Measurements from ENCODE around the gene SPEM1. TPM values are rescaled to one million over a fixed set of nuclear protein-coding genes. Genes with fewer than 3 reads are reported as not detected.

SPEM1 gene
- total RNA-seq, 2 donors from 2014 or later: not detected

GRCh38 chr17:7413346-7413985, 6.7 kb upstream of the SPEM1 start:
- DNase-seq (ENCODE audit: low spot score): no peak
- intact Hi-C loops (cut with DNase I): no loop called here

GRCh38 chr17:7414837-7415236, 5.3 kb upstream of the SPEM1 start:
- intact Hi-C loops (cut with DNase I): no loop called here
- peak; percentile 71 for DNase-seq (ENCODE audit: low spot score)

DNA sequence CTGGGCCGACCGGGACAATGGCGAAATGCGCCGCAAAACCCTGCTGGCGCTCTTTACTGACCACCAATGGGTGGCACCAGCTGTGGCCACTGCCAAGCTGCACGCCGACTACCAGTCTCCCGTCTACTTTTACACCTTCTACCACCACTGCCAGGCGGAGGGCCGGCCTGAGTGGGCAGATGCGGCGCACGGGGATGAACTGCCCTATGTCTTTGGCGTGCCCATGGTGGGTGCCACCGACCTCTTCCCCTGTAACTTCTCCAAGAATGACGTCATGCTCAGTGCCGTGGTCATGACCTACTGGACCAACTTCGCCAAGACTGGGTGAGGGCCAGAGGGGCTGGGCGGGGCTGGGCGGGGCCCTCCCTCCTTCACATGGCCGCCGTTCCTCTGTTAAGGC, 4.3 kb upstream of the SPEM1 start:
- intact Hi-C loops (cut with DNase I): no loop called here
- peak; percentile 77 for DNase-seq (ENCODE audit: low spot score)

DNA sequence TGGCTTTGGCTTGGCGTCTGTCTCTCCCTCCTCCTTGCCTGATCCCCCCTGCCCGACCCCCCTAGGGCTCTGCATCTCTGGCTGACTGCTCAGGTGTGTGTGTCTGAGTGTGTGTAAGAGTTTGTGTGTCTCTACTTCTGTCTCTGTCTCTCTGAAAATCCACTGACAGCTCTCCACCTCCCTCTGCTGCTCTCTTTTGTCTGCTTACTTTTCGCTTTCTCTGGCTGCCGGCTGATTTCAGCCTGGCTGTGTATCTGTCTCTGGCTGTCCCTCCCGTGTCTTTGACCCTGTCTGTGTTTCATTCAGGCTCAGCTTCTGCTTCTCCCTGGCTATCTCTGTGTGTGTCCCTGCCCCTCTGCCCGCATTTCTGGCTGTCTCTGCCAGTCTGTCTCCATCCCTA, 3.8 kb upstream of the SPEM1 start:
- no peak for DNase-seq (ENCODE audit: low spot score)
- intact Hi-C loops (cut with DNase I): no loop called here

DNA sequence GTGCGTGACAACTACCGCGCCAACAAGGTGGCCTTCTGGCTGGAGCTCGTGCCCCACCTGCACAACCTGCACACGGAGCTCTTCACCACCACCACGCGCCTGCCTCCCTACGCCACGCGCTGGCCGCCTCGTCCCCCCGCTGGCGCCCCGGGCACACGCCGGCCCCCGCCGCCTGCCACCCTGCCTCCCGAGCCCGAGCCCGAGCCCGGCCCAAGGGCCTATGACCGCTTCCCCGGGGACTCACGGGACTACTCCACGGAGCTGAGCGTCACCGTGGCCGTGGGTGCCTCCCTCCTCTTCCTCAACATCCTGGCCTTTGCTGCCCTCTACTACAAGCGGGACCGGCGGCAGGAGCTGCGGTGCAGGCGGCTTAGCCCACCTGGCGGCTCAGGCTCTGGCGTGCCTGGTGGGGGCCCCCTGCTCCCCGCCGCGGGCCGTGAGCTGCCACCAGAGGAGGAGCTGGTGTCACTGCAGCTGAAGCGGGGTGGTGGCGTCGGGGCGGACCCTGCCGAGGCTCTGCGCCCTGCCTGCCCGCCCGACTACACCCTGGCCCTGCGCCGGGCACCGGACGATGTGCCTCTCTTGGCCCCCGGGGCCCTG, 3.0 kb upstream of the SPEM1 start:
- peak; percentile 76 for DNase-seq (ENCODE audit: low spot score)
- intact Hi-C loops (cut with DNase I): no loop called here

DNA sequence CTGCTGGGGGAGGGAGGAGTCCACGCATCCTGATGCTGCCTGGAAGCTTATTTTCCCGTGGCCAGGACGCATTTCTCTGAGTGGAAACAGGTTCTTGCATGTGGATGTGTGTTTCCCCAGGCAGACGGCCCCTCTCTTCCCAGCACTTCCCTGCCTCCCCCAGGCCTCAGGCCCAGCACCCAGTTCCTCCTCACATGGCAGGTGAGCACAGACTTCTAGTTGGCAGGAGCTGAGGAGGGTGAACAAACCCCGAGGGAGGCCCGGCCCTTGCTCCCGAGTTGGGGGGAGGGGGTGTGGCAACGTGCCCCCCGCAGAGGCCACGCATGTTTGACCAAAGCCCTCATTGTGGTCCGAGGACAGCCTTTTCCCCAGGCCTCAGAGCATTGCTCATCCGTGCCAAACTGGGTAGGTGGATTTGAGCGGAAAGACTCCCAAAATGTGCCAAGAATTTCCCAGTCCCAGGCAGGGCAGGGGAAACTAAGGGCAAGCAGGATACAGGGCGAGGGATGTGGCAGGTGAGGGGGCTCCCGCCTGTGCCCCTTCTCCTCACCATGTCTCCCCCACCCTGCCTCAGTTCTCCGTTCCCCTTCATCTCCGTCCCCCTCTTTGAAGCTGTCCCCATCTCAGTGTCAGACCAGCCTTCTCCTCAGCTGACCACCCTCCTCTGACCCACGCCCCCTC, 1.5 kb upstream of the SPEM1 start:
- intact Hi-C loops (cut with DNase I): no loop called here
- peak; percentile 75 for DNase-seq (ENCODE audit: low spot score)

DNA sequence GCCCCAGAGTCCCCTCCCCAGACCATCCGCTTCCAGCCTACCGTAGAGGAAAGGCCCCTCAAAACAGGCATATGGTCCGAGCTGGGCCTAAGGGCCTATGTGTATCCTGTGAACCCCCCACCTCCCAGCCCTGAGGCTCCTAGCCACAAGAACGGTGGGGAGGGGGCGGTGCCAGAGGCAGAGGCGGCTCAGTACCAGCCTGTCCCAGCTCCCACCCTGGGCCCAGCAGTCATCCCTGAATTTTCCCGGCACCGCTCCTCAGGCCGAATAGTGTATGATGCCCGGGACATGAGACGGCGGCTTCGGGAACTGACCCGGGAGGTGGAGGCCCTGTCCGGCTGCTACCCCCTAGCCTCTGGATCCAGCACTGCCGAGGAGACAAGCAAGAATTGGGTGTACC, 1.1 kb downstream of the SPEM1 start:
- DNase-seq (ENCODE audit: low spot score): peak; percentile 57
- intact Hi-C loops (cut with DNase I): no loop called here

DNA sequence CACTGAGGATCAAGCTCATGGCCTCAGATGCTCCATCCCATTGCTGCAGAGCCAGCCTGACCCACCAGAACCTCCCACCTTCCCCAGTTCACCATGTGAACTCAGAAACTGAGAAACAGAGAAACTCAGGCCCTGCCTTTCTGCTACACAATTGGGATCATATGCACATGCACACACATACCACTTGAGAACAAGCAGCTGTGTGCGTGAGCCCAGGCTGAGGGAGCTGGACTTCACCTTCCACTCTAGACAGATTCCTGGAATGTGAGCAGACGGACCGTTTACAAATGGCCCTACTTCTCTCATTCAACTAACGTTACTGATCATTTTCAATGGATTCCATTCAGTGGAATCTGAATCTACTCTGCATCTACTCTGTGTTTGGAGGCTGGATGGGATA, 3.6 kb downstream of the SPEM1 start:
- no peak for DNase-seq (ENCODE audit: low spot score)
- intact Hi-C loops (cut with DNase I): no loop called here

GRCh38 chr17:7425316-7425715, 5.2 kb downstream of the SPEM1 start, which contains the start of gene SPEM2:
Gene SPEM2, plus strand, starts transcription at chr17:7425616. Its CDS starts 73 bp downstream, at chr17:7425689.
- intact Hi-C loops (cut with DNase I): no loop called here
- DNase-seq (ENCODE audit: low spot score): no peak

DNA sequence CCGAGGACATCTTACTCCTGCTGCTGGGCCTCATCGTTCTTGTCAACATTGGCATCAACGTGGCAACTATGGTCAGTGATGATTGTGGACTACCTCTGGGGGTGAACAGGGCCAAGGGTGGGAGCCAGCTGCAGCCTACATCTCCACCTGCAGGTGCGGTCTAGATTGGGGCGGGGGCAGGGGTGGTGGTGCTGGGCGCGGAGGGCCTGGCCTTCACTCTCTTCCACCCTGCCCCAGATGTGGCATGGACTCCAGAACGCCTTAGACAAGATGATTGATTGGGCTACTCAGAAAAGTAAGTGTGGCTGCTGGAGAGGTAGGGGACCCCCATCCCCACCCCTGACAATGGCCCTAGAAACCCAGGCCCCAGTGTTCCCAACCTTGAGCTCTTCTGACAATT, 5.6 kb downstream of the SPEM1 start:
- DNase-seq (ENCODE audit: low spot score): peak; percentile 78
- intact Hi-C loops (cut with DNase I): no loop called here

DNA sequence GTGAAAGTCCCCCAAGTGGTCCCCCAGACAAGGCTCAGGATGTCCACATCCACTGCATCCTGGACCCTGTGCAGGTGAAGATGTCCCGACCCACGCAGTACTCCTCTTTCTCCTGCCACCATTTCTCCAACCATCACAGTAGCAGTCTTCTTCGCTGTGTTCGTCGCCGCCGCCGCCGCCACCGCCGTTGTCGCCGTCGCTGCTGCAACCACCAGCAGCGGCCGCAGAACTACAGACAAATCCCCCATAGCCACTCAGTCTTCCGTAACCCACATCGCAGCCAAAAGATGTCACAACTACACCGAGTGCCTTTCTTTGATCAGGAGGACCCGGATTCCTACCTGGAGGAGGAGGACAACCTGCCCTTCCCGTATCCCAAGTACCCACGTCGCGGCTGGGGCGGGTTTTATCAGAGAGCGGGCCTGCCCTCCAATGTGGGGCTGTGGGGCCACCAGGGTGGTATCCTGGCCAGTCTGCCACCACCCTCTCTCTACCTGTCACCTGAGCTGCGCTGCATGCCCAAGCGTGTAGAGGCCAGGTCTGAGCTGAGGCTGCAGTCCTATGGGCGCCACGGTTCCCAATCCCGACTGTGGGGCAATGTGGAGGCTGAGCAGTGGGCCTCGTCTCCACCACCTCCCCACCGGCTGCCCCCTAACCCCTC, 6.2 kb downstream of the SPEM1 start:
- intact Hi-C loops (cut with DNase I): no loop called here
- DNase-seq (ENCODE audit: low spot score): peak; percentile 61

DNA sequence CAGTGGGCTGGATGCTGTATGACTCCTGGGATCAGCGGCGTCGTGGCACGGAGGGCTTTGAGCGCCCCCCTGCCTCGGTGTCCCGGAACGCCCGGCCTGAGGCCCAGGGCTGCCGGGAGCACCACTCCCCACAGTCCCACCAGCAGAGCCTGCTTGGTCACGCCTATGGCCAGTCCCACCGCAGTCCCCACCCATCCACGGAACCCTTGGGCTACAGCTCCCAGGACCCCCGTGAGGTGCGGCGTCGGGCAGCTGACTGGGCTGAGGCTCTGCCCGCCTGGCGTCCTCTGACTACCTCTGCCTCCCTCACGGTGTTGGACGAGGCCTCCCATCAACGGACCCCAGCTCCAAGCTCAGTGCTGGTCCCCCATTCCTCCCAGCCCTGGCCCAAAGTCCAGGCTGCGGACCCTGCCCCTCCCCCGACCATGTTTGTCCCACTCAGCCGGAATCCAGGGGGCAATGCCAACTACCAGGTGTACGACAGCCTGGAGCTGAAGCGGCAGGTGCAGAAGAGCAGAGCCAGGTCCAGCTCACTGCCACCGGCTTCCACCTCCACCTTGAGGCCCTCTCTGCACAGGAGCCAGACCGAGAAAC, 6.9 kb downstream of the SPEM1 start:
- intact Hi-C loops (cut with DNase I): no loop called here
- peak; percentile 58 for DNase-seq (ENCODE audit: low spot score)

GRCh38 chr17:7427549-7427948, 7.4 kb downstream of the SPEM1 start:
- DNase-seq (ENCODE audit: low spot score): peak; percentile 32
- intact Hi-C loops (cut with DNase I): no loop called here

DNA sequence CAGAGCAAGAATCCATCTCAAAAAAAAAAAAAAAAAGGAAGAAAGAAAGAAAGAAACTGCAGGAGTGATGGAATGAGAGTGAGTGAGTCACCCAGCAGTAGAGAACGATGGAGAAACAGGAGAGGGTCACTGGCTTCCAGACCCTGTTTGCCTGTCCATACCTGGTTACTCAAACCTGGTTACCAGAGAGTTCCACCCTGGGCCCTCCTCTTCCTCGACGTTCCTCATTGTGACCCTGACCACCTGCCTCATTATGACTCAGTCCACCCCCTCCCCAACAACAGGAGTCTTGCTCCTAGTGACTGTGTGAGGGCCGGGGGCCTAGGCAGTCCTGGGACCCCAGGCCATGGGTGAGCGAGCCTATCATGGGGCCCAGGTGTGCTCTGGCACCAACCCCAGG, 8.4 kb downstream of the SPEM1 start, which contains the start of gene SPEM3:
Gene SPEM3, plus strand, starts transcription at position 301 of the 400 bp plus-strand sequence. Its CDS starts 46 bp downstream, at position 347.
- intact Hi-C loops (cut with DNase I): no loop called here
- DNase-seq (ENCODE audit: low spot score): no peak

- no peak for DNase-seq (ENCODE audit: low spot score)
- intact Hi-C loops (cut with DNase I): loop anchor here in 1 of 2 donors (10.0 kb wide), 2 partner anchors 75 to 135 kb away; partner anchors contain the start of genes KCTD11, SENP3 and TMEM95
Observed at GRCh38 chr17:7429722-7430121, 9.6 kb downstream of the SPEM1 start.

GRCh38 chr17:7431231-7431630, 11.1 kb downstream of the SPEM1 start:
- no peak for DNase-seq (ENCODE audit: low spot score)
- intact Hi-C loops (cut with DNase I): loop anchor here in 1 of 2 donors (10.0 kb wide), 2 partner anchors 76 to 134 kb away; partner anchors contain the start of genes KCTD11, SENP3 and TMEM95

DNA sequence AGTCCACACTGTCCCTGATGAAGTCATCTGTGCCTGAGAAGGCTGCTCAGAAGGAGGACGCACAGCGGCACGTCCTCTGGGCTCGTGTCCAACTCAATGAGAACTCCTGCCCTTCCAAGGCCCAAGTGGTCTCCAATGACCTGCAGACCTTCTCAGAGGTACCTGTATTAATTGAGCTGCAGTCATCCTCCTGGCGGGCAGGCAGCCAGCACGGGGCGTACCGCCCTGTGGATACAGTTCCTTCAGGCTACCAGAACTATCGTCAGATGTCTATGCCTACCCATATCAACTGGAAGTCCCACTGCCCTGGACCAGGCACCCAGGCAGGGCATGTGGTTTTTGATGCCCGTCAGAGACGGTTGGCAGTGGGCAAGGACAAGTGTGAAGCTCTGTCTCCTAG, 12.2 kb downstream of the SPEM1 start:
- no peak for DNase-seq (ENCODE audit: low spot score)
- intact Hi-C loops (cut with DNase I): loop anchor here in 1 of 2 donors (10.0 kb wide), 2 partner anchors 77 to 133 kb away; partner anchors contain the start of genes KCTD11, SENP3 and TMEM95

GRCh38 chr17:7435676-7436555, 15.8 kb downstream of the SPEM1 start:
- no peak for DNase-seq (ENCODE audit: low spot score)
- intact Hi-C loops (cut with DNase I): loop anchor here (5.0 to 10.0 kb wide), 3 partner anchors 51 to 129 kb away; partner anchors contain the start of genes KCTD11 (in 1 of the 2), SENP3 (in 1 of the 2) and TMEM95 (in 1 of the 2)

Data from posterior vena cava (tissue), 2 donors.